Vagina (tissue), 2 donors: Measurements from ENCODE around the gene RAB8B. TPM values are rescaled to one million over a fixed set of nuclear protein-coding genes. Genes with fewer than 3 reads are reported as not detected.

Experiments
- DNase-seq, 2 donors: peaks; one replicate each; pipeline ENCODE4 v3.0.0-alpha.2; 2017; ENCODE audit errors: extremely low spot score in 2 of 2
- H3K27ac ChIP-seq: fragments of 200-600 bp; sonication (generic); one replicate; pipeline ENCODE4 v1.5.1; 2019
- H3K27me3 ChIP-seq: fragments of 200-600 bp; sonication (generic); one replicate; pipeline ENCODE4 v1.5.1; 2019
- H3K36me3 ChIP-seq, 2 donors: fragments of 200-600 bp; sonication (generic); one replicate each; pipeline ENCODE4 v1.5.1; 2017 to 2019
- H3K4me1 ChIP-seq: fragments of 200-600 bp; sonication (generic); one replicate; pipeline ENCODE4 v1.5.1; 2019
- H3K4me3 ChIP-seq, 2 donors: fragments of 200-600 bp; sonication (generic); 1 replicate in 1 of 2; 2 replicates in 1 of 2; pipeline ENCODE4 v1.5.1; 2016 to 2019
- H3K9me3 ChIP-seq: fragments of 200-600 bp; sonication (generic); one replicate; pipeline ENCODE4 v1.5.1; 2019
- POLR2A ChIP-seq, 2 donors: fragments of 450-650 bp; IDR thresholded peaks; one replicate each; pipeline ENCODE4 v1.6.1; 2017; ENCODE audit warnings: antibody characterized with exemption in 2 of 2, mild to moderate bottlenecking in 2 of 2, moderate library complexity in 2 of 2
- POLR2AphosphoS5 ChIP-seq, 2 donors: sonication (generic); formaldehyde crosslinking; IDR thresholded peaks; one replicate each; pipeline ENCODE4 v1.9.0; 2017; ENCODE audit warnings: antibody characterized with exemption in 2 of 2, mild to moderate bottlenecking in 2 of 2, low read depth in 1 of 2; ENCODE audit not compliant: insufficient read depth in 1 of 2
- intact Hi-C: fragments of 100-400 bp; cut with DNase I; formaldehyde crosslinking; loops from one replicate; pipeline ENCODE4 v1.15.1; 2023
- total RNA-seq: library from RNA; depleted of rRNA; stranded (reverse); fragments of >200 nt; gene quantifications from one replicate; pipeline ENCODE4 v1.2.3, GENCODE V29; 2016
- TF ChIP-seq, protein P1 (sequence below), 3 experiments: fragments of 450-650 bp in 2 of 3; fragments of 200-600 bp in 1 of 3; sonication (generic) in 1 of 3; IDR thresholded peaks; one replicate each; pipeline ENCODE4 v1.5.1; 2017 to 2019; ENCODE audit warnings: antibody characterized with exemption in 3 of 3, mild to moderate bottlenecking in 2 of 3, moderate library complexity in 2 of 3

Gene RAB8B
- total RNA-seq, 1 donor from 2014 or later, result 29.5 TPM

DNA sequence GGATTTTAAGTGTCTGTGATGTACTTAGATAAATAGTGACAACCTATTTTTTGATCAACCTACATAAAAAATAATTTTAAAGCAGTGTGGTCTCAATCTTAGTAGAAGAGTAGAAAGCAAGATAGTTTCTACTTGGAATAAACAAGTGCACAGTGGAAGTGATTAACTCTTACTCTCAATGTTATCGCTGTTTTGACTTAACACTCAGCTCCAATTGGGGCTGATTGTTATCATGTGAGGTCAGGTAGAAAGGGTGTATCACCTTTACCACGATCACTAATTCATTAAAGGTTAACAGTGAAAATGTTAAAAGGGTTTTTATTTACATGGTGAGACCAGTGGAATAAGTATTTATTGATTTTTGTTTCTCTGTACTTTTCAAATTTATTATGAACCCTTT, 65.6 kb downstream of the RAB8B start:
- Histone ChIP-seq H3K9me3 (no peaks in the 10 kb centered on the region), H3K4me3 (no peak overlapping the region), H3K27me3 (no peaks in the 10 kb centered on the region), H3K27ac (no peak overlapping the region), H3K36me3 (peaks cover 0 to 10% of the 10 kb centered on the region in 2 donors), H3K4me1 (peaks cover 13% of the 10 kb centered on the region)
- intact Hi-C loops, result no loop called here
- DNase-seq, result no peak
- TF ChIP-seq POLR2AphosphoS5 (IDR thresholded peaks at IDR 0.05; ENCODE audit: insufficient read depth in 1 of 2, low read depth in 1 of 2) (no peak), POLR2A (IDR thresholded peaks at IDR 0.05) (no peak)
- TF ChIP-seq, protein P1, sequence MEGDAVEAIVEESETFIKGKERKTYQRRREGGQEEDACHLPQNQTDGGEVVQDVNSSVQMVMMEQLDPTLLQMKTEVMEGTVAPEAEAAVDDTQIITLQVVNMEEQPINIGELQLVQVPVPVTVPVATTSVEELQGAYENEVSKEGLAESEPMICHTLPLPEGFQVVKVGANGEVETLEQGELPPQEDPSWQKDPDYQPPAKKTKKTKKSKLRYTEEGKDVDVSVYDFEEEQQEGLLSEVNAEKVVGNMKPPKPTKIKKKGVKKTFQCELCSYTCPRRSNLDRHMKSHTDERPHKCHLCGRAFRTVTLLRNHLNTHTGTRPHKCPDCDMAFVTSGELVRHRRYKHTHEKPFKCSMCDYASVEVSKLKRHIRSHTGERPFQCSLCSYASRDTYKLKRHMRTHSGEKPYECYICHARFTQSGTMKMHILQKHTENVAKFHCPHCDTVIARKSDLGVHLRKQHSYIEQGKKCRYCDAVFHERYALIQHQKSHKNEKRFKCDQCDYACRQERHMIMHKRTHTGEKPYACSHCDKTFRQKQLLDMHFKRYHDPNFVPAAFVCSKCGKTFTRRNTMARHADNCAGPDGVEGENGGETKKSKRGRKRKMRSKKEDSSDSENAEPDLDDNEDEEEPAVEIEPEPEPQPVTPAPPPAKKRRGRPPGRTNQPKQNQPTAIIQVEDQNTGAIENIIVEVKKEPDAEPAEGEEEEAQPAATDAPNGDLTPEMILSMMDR (IDR thresholded peaks at IDR 0.05), result no peak

DNA sequence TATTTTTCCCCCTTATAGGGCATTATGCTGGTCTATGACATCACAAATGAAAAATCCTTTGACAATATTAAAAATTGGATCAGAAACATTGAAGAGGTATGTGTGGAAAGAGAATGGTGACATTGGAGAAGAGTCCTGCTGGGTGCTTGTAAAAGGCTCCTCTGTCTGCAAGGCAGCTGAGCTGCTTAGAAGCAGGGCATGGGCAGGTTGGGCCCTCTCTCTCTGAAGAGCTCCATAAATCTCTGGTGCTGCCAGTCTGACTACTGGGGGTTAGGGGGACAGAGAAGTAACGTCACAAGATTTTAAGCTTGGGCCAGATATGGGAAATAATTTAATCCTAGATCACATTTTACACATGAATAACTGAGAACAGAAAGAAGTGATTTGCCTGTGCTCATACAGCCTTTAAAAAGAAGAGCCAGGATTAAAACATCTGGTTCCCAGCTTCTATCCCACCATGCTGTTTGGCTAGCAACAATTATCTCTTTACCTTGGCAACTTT, 66.1 kb downstream of the RAB8B start:
- TF ChIP-seq POLR2A (IDR thresholded peaks at IDR 0.05), result no peak
- no peaks in the 10 kb centered on the region for H3K9me3 ChIP-seq
- no peak for DNase-seq
- peaks cover 13% of the 10 kb centered on the region for H3K4me1 ChIP-seq
- no peaks in the 10 kb centered on the region for H3K27me3 ChIP-seq
- H3K4me3 ChIP-seq, result no peak overlapping the region
- H3K27ac ChIP-seq, result peak overlapping the region; percentile 24
- intact Hi-C loops, result no loop called here
- peaks cover 0 to 13% of the 10 kb centered on the region in 2 donors for H3K36me3 ChIP-seq

DNA sequence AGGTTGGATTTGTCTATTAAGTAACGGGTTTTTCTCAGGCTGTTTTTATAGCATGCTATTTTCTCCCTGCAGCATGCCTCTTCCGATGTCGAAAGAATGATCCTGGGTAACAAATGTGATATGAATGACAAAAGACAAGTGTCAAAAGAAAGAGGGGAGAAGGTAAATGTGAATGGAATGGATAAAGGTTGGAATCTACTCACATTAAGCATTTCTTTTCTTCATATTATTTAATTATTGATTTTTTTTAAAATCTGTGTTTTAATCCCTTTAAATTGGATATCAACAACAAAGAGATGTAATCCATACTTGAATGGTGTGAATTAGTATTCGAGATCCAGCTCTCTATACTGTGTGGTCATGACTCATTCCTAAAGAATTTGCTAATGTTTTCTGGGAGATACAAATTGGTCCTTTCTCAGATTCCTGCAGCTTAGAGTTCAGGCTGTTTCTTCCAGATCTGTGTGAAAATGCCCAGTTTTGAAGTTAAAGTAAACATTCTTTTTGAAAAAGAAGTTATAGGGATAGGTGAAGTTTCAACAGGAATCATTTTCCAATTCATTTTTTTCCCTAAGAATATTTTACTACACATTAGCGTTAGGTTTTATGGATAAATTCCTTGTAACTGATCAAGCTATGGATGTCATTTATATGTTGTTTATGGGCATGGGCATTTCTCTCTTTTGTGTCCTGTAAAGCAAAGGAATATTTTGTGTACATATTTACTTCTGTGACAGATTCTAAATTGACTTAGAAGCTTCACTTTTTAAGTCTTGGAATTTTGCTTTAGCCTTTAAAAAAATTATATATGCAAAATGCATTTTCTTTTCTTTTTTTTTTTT, 67.2 kb downstream of the RAB8B start:
- Histone ChIP-seq H3K4me1 (peaks cover 13% of the 10 kb centered on the region), H3K36me3 (peaks cover 0 to 21% of the 10 kb centered on the region in 2 donors), H3K4me3 (no peak overlapping the region), H3K9me3 (no peaks in the 10 kb centered on the region), H3K27me3 (no peaks in the 10 kb centered on the region), H3K27ac (peak overlapping the region; percentile 14)
- DNase-seq, result no peak
- intact Hi-C loops, result no loop called here
- TF ChIP-seq POLR2A (IDR thresholded peaks at IDR 0.05) (no peak), POLR2AphosphoS5 (IDR thresholded peaks at IDR 0.05; ENCODE audit: insufficient read depth in 1 of 2, low read depth in 1 of 2) (no peak)
- TF ChIP-seq, protein P1 (IDR thresholded peaks at IDR 0.05), result no peak

DNA sequence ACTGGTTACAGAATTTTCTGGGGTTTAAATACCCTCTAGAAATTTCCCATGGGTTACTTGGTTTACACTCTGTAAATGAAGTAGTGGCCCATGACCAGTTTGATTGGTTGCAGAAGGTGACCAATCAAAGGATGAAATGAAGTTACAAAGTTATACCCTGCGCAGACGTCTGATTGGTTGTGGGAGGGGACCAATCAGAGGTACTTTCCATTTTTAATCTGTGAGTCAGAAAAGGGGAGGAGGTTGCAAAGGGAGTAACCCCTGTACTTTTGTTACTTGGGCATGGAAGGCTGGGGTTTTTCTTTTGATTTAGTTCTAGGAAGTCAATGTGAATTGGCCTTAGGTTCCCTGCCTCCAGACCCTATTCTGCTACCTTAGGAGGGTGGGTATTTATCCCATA, 69.3 kb downstream of the RAB8B start:
- no peak for DNase-seq
- Histone ChIP-seq H3K36me3 (peaks cover 0 to 21% of the 10 kb centered on the region in 2 donors), H3K27me3 (no peaks in the 10 kb centered on the region), H3K27ac (no peak overlapping the region), H3K4me3 (no peak overlapping the region), H3K4me1 (peaks cover 13% of the 10 kb centered on the region), H3K9me3 (no peaks in the 10 kb centered on the region)
- TF ChIP-seq, protein P1 (IDR thresholded peaks at IDR 0.05), result no peak
- TF ChIP-seq POLR2AphosphoS5 (IDR thresholded peaks at IDR 0.05; ENCODE audit: insufficient read depth in 1 of 2, low read depth in 1 of 2) (no peak), POLR2A (IDR thresholded peaks at IDR 0.05) (no peak)
- intact Hi-C loops, result no loop called here

DNA sequence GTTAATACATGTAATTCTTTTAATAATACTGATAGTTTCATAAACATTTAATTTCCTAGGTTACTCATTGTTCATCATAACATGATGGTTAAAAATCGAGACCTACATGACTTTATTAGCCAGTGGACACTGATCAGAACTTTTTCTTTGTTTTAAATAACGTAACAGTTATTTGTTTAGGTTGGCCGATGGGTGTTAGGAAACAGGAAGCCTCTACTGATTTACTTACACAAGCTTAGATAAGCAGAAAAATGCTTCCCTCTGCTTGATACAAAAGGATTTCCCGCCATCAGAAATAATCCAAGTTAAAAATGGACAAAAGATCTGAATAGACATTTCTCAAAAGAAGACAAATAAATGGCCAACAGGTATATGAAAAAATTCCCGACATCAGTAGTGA, 71.4 kb downstream of the RAB8B start:
- Histone ChIP-seq H3K27ac (no peak overlapping the region), H3K9me3 (no peaks in the 10 kb centered on the region), H3K27me3 (no peaks in the 10 kb centered on the region), H3K36me3 (peaks cover 0 to 21% of the 10 kb centered on the region in 2 donors), H3K4me1 (peaks cover 11% of the 10 kb centered on the region), H3K4me3 (no peak overlapping the region)
- TF ChIP-seq POLR2A (IDR thresholded peaks at IDR 0.05), result no peak
- no peak for TF ChIP-seq POLR2AphosphoS5 (IDR thresholded peaks at IDR 0.05; ENCODE audit: insufficient read depth in 1 of 2, low read depth in 1 of 2)
- TF ChIP-seq, protein P1 (IDR thresholded peaks at IDR 0.05), result no peak
- DNase-seq, result no peak
- intact Hi-C loops, result no loop called here
